Measurements from ENCODE around the gene ST6GALNAC3.

The ST6GALNAC3 gene

DNA sequence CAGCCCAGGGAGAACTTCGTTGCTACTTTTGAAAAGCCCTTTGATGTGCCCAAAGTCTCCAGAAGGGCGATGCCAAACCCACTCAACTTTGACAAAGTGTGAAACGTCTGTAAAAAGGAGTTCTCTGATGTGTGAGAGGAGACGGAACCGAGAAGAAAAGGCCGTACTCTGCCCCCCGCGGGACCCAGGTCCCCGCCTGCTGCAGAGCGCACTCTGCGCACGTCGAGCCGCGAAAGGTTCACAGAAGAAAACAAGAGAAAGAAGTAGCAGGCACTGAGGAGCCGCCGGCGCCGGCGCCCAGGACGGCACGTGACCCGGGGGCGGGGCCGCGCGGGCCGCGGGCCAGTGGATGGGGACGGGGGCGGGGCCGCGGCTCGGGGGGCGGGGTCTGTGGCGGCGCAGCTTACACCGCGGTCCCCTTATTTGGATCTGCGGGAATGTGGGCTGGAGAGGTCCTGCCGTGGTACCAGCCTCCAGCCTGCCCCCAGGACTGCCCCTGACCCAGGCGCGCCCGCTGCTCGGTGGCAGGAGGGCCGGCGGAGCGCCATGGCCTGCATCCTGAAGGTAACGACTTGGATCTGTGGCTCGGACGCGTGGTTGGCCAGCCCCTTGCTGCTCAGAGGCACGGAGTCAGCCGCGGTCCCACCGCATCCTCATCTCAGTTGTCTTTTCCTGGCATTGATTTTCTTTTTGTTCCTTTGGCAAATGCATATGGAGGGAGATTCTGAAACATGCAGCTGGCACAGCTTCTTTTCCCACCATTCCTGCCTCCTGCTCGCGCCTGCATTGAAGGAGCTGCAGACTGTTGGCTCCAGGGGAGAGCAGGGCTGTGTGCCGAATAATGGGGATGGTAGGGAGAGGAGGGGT lies at the start of gene ST6GALNAC3:
Gene ST6GALNAC3 (plus strand): TSS at position 426 of the 867 bp plus-strand sequence.
- Histone ChIP-seq H3K27ac (ENCODE audit: low read depth, low read length) (no peak within 1 kb of the TSS), H3K9me2 (replicated peaks; ENCODE audit: control insufficient read depth, low read length) (no peaks in the 10 kb centered on the region), H3K9me3 (ENCODE audit: control insufficient read depth, insufficient read depth, low read length) (no peaks in the 10 kb centered on the region), H3K4me1 (ENCODE audit: control insufficient read depth, low read length) (peaks cover 10% of the 10 kb centered on the region), H3K79me2 (ENCODE audit: control insufficient read depth, low read length) (no peaks in the 10 kb centered on the region), H3F3A (ENCODE audit: control insufficient read depth, insufficient read depth) (no peaks in the 10 kb centered on the region), H4K20me1 (ENCODE audit: control insufficient read depth, insufficient read depth, low read depth, low read length) (no peaks in the 10 kb centered on the region), H3K4me3 (ENCODE audit: low read length) (no peak within 1 kb of the TSS), H3K4me2 (ENCODE audit: low read length) (no peak within 1 kb of the TSS), H3K27me3 (ENCODE audit: control insufficient read depth, low read length) (0 out of 2 replicates have a peak, but pooled peaks cover 3% of the 10 kb centered on the region), H3K36me3 (ENCODE audit: control insufficient read depth, low read length) (no peaks in the 10 kb centered on the region)
- no peak for TF ChIP-seq EZH2phosphoT487 (IDR thresholded peaks at IDR 0.05; ENCODE audit: borderline replicate concordance, low read length)
- TF ChIP-seq, protein P1, sequence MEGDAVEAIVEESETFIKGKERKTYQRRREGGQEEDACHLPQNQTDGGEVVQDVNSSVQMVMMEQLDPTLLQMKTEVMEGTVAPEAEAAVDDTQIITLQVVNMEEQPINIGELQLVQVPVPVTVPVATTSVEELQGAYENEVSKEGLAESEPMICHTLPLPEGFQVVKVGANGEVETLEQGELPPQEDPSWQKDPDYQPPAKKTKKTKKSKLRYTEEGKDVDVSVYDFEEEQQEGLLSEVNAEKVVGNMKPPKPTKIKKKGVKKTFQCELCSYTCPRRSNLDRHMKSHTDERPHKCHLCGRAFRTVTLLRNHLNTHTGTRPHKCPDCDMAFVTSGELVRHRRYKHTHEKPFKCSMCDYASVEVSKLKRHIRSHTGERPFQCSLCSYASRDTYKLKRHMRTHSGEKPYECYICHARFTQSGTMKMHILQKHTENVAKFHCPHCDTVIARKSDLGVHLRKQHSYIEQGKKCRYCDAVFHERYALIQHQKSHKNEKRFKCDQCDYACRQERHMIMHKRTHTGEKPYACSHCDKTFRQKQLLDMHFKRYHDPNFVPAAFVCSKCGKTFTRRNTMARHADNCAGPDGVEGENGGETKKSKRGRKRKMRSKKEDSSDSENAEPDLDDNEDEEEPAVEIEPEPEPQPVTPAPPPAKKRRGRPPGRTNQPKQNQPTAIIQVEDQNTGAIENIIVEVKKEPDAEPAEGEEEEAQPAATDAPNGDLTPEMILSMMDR (IDR thresholded peaks at IDR 0.05; ENCODE audit: low read depth, low read length, poor library complexity, severe bottlenecking), result no peak

DNA sequence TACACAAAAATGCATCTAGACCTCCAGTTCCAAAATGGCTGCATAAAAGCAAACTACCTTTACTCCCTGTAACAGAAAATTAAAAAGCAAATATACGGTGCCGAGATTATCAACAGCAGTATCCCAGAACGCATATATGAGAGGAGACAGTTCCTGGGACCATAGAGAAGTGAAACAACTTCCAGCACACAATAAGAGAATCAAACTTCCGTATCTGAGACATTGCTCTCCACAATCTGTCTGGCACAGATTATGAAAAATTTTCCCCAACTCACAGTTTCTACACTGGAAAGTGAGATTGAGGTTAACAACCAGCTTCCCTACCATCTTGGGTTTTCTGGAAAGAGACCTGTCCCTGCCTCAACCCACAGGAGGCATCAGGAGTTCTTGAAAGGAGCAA lies 47.2 kb upstream of the ST6GALNAC3 start:
- Histone ChIP-seq H3F3A (ENCODE audit: control insufficient read depth, insufficient read depth) (no peaks in the 10 kb centered on the region), H3K79me2 (ENCODE audit: control insufficient read depth, low read length) (no peaks in the 10 kb centered on the region), H4K20me1 (ENCODE audit: control insufficient read depth, insufficient read depth, low read depth, low read length) (no peaks in the 10 kb centered on the region), H3K4me3 (ENCODE audit: low read length) (no peak overlapping the region), H3K4me1 (ENCODE audit: control insufficient read depth, low read length) (no peaks in the 10 kb centered on the region), H3K27me3 (ENCODE audit: control insufficient read depth, low read length) (no peaks in the 10 kb centered on the region), H3K36me3 (ENCODE audit: control insufficient read depth, low read length) (no peaks in the 10 kb centered on the region), H3K27ac (ENCODE audit: low read depth, low read length) (no peak overlapping the region), H3K9me2 (replicated peaks; ENCODE audit: control insufficient read depth, low read length) (no peaks in the 10 kb centered on the region), H3K4me2 (ENCODE audit: low read length) (no peak overlapping the region), H3K9me3 (ENCODE audit: control insufficient read depth, insufficient read depth, low read length) (no peaks in the 10 kb centered on the region)
- no peak for TF ChIP-seq EZH2phosphoT487 (IDR thresholded peaks at IDR 0.05; ENCODE audit: borderline replicate concordance, low read length)
- TF ChIP-seq, protein P1 (IDR thresholded peaks at IDR 0.05; ENCODE audit: low read depth, low read length, poor library complexity, severe bottlenecking), result no peak

DNA sequence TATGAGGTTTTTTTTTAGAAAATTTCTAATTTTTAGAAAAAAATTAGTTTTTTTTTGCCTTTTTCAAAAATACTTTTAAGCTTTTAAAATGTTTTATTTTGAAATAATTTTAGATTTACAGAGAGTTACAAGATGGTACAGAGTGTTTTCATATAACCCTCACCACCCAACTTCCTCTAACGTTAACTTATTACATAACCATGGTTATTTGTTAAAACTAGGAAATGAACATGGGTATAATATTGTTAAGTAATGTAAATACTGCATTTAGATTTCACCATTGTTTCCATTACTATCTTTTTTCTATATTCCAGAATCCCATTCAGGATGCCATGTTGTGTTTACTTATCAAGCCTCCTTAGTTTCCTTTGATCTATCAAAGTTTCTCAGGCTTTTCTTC lies 45.2 kb upstream of the ST6GALNAC3 start:
- Histone ChIP-seq H3K36me3 (ENCODE audit: control insufficient read depth, low read length) (no peaks in the 10 kb centered on the region), H3K4me2 (ENCODE audit: low read length) (no peak overlapping the region), H3K4me1 (ENCODE audit: control insufficient read depth, low read length) (no peaks in the 10 kb centered on the region), H3K9me3 (ENCODE audit: control insufficient read depth, insufficient read depth, low read length) (no peaks in the 10 kb centered on the region), H3F3A (ENCODE audit: control insufficient read depth, insufficient read depth) (no peaks in the 10 kb centered on the region), H4K20me1 (ENCODE audit: control insufficient read depth, insufficient read depth, low read depth, low read length) (no peaks in the 10 kb centered on the region), H3K79me2 (ENCODE audit: control insufficient read depth, low read length) (no peaks in the 10 kb centered on the region), H3K9me2 (replicated peaks; ENCODE audit: control insufficient read depth, low read length) (no peaks in the 10 kb centered on the region), H3K27ac (ENCODE audit: low read depth, low read length) (no peak overlapping the region), H3K27me3 (ENCODE audit: control insufficient read depth, low read length) (no peaks in the 10 kb centered on the region), H3K4me3 (ENCODE audit: low read length) (no peak overlapping the region)
- TF ChIP-seq, protein P1 (IDR thresholded peaks at IDR 0.05; ENCODE audit: low read depth, low read length, poor library complexity, severe bottlenecking), result no peak
- no peak for TF ChIP-seq EZH2phosphoT487 (IDR thresholded peaks at IDR 0.05; ENCODE audit: borderline replicate concordance, low read length)
